Erythroblast (primary cell): ENCODE results near the gene SLU7.

Experiments
- GATA1 ChIP-seq: IDR thresholded peaks from 2 replicates; pipeline ENCODE4 v1.6.1; 2011; ENCODE audit warnings: low read depth, mild to moderate bottlenecking, control low read depth, low read length, moderate library complexity
- POLR2A ChIP-seq: IDR thresholded peaks from 2 replicates; pipeline ENCODE4 v1.6.1; 2011; ENCODE audit warnings: mild to moderate bottlenecking, low read length

- no peak for TF ChIP-seq POLR2A
- TF ChIP-seq GATA1 = no peak
Measured at GRCh38 chr5:160463227-160463626, 44.3 kb upstream of the SLU7 start.
